NCI-H1092 (cell line): ENCODE data around the gene AMER2.

Source experiments
- DNase-seq: peaks from one replicate; lab custom pipeline; 2025; lab: John Stamatoyannopoulos, UW

The AMER2 gene

DNA sequence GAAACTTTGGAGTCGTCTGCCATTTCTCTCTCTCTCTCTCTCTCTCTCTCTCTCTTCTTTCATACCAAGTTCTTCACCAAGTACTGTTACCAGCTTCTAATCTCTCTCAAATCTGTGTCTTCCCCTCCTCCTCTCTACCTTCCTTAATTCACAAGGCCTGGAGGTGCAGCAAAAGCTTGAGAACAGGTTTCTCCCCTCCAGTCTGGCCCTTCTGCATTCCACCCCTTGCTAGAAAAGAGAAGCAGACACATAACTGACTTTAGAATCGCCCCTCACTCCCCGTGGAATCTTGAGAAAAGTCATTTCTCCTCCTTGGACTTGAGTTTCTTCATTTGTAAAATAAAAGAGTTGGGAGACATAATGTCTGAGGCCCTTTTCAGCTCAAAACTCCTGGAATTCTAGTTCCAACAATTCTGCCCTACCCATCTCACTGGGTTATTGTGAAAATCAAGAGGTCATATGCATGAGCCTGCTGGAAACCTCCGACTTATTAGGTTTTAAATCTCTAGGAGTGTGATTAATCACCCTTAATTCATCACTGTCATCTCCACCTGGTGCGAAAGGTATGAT lies 20.4 kb downstream of the AMER2 start:
- no peak for DNase-seq

DNA sequence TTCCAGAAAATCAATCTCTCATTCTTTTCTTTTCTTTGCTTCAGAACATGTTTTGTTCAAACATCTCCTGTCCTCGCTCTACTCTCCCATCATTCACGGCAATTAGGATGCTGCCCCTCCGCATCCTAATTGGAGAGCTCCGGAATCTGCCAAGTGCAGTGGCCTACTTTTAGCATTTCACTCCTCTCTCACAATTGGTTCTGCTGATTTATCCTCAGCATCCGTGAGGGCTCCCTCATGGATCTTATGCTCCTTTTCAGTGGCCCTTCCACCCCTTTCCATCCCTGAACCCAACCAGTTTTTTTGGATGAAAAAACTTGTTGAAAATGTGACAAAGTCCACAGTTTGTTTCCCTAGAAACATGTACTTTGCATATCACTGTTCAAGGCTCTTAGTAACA lies 22.4 kb downstream of the AMER2 start:
- DNase-seq, result no peak

DNA sequence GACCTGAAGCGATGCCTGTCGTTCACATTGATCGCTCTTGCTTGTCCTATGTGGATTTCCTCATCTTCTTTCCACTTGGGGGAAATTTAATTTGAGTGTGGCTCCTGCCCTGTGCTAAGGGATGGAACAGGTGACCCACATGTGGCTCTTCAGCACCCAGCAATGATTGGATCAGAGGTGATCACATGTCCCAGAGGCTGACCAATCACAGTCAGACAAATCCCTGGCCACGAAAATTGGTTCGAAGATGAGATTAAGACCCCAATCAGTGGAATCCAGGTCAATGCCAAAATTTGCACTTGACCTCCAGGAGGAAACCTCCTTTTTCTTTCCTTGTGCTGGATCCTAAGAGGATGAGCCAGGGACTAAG lies 23.7 kb downstream of the AMER2 start:
- no peak for DNase-seq

DNA sequence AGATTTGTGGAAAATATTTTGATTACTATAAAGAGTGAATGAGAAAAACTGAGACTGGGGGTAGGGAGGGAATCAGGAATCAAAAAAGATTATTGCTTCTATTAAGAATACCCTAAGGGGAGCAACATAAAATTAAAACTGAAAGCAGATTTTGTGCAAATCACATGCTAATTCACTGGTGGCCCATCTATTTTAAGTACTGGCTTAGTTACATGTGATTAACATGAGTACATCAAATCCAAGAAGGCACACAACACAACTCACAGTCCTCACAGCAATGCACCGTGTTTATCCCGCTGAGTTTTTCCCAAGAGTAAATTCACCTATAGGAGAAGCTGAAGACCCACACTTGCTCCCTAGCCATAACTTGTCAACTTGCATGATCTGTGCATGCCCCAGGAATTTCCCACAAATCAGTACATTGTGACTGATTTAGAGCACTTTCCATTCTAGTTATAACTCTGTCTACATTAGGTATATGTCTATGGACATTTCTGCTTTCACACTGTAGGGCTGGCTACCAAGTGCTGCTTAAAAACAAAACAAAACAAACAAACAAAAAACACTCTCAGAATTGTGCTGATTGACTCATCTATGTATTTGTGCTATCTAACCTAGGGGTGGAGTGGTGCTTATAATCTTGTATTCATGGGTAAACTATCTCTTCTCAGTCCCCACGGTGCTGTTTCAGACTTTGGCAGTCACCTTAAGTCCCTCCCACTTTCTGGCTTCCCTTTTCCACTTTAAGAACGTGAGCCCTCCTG lies 24.3 kb downstream of the AMER2 start:
- no peak for DNase-seq

DNA sequence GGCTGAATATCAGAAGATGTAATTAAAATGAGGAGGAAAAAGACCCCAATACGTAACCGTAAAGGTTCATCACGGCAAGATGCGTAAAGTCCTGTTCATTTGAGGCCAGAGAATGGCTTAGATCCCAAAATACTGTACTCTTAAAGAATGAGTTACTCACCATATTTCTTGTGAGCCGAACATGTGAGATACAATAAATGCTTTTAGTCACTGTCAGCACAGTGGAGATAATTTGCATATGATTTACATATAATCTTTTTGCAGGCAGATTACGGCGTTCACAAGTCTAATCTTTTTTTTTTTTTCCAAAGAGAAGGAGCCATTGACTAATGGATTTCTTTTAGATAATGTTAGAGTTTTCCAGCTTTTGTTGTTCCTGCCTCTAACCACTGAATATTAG lies 28.4 kb downstream of the AMER2 start:
- no peak for DNase-seq

DNA sequence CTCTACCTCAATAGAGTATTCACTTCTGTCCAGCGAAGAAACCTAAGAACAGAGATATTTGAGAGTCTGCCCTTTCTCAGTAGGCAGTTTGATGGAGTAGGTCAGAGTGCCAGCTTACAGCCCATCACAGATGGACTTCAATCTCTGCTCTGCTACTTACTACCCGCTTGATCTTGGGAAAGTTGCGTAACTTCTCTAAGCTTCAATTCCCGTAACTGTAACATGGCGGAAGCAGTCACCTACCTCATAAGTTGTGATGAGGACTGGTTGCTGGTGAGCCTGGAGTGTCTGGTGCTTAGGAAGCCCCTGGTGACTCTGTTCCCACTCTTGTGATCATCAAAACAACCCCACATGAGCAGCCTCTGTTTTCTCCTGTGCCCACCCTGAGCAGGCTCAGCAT lies 31.0 kb downstream of the AMER2 start:
- DNase-seq, result no peak

- no peak for DNase-seq
These were observed 34.3 kb downstream of the AMER2 start for GRCh38 chr13:25137788-25138115.

- no peak for DNase-seq
These were observed 35.0 kb downstream of the AMER2 start for GRCh38 chr13:25136880-25137787.

GRCh38 chr13:25135896-25136295 lies 36.2 kb downstream of the AMER2 start:
- no peak for DNase-seq

DNA sequence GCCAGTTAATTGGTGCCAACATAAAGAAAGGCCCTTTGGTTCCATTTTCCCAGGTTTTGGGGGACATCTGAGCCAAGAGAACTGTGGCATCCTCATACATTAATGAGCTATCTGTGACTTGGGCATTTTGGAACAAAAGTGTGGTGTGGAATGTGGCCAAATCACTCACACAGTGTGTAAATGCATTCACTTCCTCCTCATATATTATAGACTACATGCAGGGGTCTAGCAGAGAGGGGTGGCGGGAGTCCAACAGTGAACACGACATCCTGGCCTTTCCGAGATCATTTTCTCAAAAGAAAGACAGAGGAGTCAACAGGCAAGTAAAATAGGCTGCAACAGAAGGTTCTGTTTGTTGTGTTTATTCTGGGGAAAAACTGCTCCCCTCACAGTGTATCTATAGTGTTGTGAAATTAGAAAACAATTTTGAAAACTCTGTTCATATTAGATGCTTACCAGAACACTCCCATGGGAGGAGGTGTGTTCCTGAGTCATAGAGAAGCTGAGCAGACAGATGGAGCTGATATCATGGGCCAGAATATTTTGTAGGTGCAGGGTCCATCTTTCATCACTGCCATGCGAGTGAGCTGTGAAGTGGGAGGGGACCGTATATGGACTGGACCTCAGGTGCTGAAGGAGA lies 39.2 kb downstream of the AMER2 start:
- no peak for DNase-seq

DNA sequence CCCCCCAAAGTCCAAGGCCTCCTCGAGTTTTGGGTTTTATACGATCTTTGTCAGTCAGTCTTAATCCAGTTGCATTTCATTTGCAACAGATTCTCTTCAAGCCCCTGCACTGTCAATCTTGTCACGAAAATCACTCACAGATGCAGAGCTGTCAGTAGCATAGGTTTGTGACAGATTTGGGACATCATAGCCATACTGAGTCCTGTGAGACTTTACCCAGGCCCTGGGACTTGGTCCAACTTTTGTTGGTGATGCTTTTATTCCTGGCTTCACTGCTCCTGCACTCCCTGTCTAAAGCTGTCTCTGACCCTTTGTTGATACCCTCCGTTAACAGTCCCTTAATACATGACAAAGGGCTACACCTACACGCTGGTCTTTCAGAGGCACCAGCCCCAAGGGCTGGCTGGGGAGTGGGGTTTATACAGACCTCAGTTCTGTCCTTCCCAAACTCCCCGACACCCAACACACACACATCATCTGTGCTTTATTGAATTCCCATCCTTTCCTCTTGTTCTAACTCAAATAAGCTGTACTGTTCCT lies 40.1 kb downstream of the AMER2 start:
- no peak for DNase-seq

- DNase-seq, result no peak
These were observed 41.1 kb downstream of the AMER2 start for GRCh38 chr13:25130944-25131343.

- DNase-seq, result no peak
These were observed 53.6 kb downstream of the AMER2 start for GRCh38 chr13:25118378-25118905.

- no peak for DNase-seq
These were observed 54.8 kb downstream of the AMER2 start for GRCh38 chr13:25117312-25117711.

GRCh38 chr13:25116044-25116443 lies 56.0 kb downstream of the AMER2 start:
- no peak for DNase-seq

GRCh38 chr13:25114220-25114619 lies 57.9 kb downstream of the AMER2 start:
- peak; percentile 65 for DNase-seq

DNA sequence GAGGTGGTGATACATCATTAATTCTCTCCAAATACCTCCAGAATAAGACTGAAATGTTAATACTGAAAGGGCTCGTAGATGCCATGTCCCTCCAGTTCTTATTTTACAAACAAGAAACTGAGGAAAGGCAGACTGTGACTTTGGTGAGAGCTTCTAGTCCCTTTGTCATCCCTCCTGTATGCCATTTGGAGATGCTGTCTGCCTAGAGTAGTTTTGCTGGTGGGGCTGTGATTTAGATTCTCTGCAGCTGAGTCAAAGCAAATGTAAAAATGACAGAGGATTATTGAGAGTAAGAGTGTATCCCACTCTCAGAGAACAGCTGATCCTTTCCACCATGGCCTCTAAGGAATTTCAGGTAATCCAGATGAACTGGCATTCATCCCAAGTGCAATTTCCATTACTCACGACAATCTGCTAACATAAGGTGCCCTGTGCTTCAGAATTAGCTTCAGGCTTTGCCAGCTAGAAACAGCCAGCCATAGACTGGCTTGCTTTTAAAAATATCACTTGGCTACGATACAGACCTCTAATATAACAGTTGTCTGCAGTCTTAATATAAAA lies 59.3 kb downstream of the AMER2 start:
- no peak for DNase-seq
